ENCODE measurements around the gene PLEKHA6. TPM values are rescaled to one million over a fixed set of nuclear protein-coding genes. Genes with fewer than 3 reads are reported as not detected.

Gene PLEKHA6
- total and polyA plus RNA-seq, 2 donors (not counting 1 experiment from before 2014, with no cell fraction given): 0.31 to 0.47 TPM

DNA sequence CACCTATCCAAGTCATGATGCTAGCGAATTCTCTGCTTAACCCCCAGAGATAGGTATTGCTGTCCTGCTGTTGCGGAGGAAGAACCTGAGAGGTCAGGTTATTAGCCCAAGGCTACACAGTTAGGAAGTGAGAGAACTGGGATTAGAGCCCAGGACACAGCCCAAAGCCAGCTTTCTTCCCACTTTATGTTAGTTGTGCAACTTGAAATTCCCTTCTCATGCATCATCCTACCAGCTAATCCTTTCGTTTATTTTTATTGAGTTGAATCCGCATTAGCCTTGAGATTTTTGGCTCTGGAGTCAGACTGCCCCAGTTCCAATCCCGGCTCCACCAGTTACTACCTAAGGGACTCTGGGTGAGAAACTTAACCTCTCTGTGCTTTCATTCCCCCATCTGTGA is 65.4 kb downstream of the PLEKHA6 start:
- Mint-ChIP-seq H3K4me3 (no peak overlapping the region), H3K9me3 (ENCODE audit: insufficient read depth) (peaks cover 3% of the 10 kb centered on the region), H3K27ac (no peak overlapping the region), H3K27me3 (peaks cover 57% of the 10 kb centered on the region), H3K4me1 (no peaks in the 10 kb centered on the region)
- Histone ChIP-seq H3K4me3 (ENCODE audit: control extremely low read depth in 1 of 5, extremely low read depth in 1 of 5, insufficient read depth in 1 of 5, low read depth in 2 of 5, low read length in 4 of 5) (no peak overlapping the region), H3K79me2 (ENCODE audit: control insufficient read depth, insufficient read depth, low read length) (no peaks in the 10 kb centered on the region), H4K20me1 (ENCODE audit: control insufficient read depth, insufficient read depth, low read length, poor library complexity, severe bottlenecking) (no peaks in the 10 kb centered on the region), H3K36me3 (replicated peaks in 1 of 2; ENCODE audit: control extremely low read depth in 1 of 2, control insufficient read depth in 1 of 2, extremely low read depth in 1 of 2, insufficient read depth in 2 of 2, low read length in 1 of 2) (no peaks in the 10 kb centered on the region), H3K9me3 (ENCODE audit: control extremely low read depth in 1 of 3, control insufficient read depth in 2 of 3, insufficient read depth in 1 of 3, low read length in 2 of 3) (peaks cover 0 to 3% (median 0%) of the 10 kb centered on the region in 3 donors), H3K4me1 (ENCODE audit: control insufficient read depth in 2 of 2, insufficient read depth in 2 of 2, low read length in 2 of 2) (no peaks in the 10 kb centered on the region), H3K27ac (ENCODE audit: low read length in 2 of 2) (no peak overlapping the region), H3K9ac (ENCODE audit: low read length) (no peak overlapping the region), H3K27me3 (replicated peaks in 1 of 4; ENCODE audit: control extremely low read depth in 1 of 4, control insufficient read depth in 3 of 4, insufficient read depth in 4 of 4, low read length in 3 of 4) (no peaks in the 10 kb centered on the region), H3K4me2 (replicated peaks; ENCODE audit: low read depth, low read length, poor library complexity, severe bottlenecking) (no peak overlapping the region), H2AFZ (ENCODE audit: insufficient read depth, low read depth, low read length, poor library complexity, severe bottlenecking) (no peak overlapping the region)
- POLR2A ChIA-PET: no interaction called here
- no peak for DNase-seq
- TF ChIP-seq EZH2 (IDR thresholded peaks at IDR 0.05; ENCODE audit: borderline replicate concordance, insufficient read depth, low read depth, low read length, poor library complexity, severe bottlenecking): no peak
- TF ChIP-seq CTCF (IDR thresholded peaks at IDR 0.05): no peak
- 80% methylated on average over 3 of the region's 5 CpGs for WGBS (ENCODE audit: insufficient coverage)
- CTCF ChIA-PET: interaction anchor here (0.9 kb wide), 1 partner anchor 11 kb away, joined by 3 read pairs; no protein-coding TSS in a partner anchor
- no peak for ATAC-seq (ENCODE audit: low read depth)
- intact Hi-C loops (cut with micrococcal nuclease): no loop called here

- ATAC-seq (ENCODE audit: low read depth): no peak
- H3K4me2 ChIP-seq (replicated peaks; ENCODE audit: low read depth, low read length, poor library complexity, severe bottlenecking): no peak overlapping the region
- no peak overlapping the region for H3K4me3 Mint-ChIP-seq
Observed at GRCh38 chr1:204293605-204294337, 66.0 kb downstream of the PLEKHA6 start.

More at GRCh38 chr1:204293605-204294337, 66.0 kb downstream of the PLEKHA6 start:
- no peaks in the 10 kb centered on the region for H3K27me3 ChIP-seq (replicated peaks in 1 of 4; ENCODE audit: control extremely low read depth in 1 of 4, control insufficient read depth in 3 of 4, insufficient read depth in 4 of 4, low read length in 3 of 4)
- Mint-ChIP-seq H3K27ac (no peak overlapping the region), H3K4me1 (no peaks in the 10 kb centered on the region), H3K27me3 (peaks cover 53% of the 10 kb centered on the region), H3K9me3 (ENCODE audit: insufficient read depth) (peaks cover 3% of the 10 kb centered on the region)
- no peak overlapping the region for H3K27ac ChIP-seq (ENCODE audit: low read length in 2 of 2)
- POLR2A ChIA-PET: no interaction called here
- no peak for DNase-seq
- WGBS (ENCODE audit: insufficient coverage): 94% methylated on average over 5 of the region's 7 CpGs
- H3K79me2 ChIP-seq (ENCODE audit: control insufficient read depth, insufficient read depth, low read length): no peaks in the 10 kb centered on the region
- no peaks in the 10 kb centered on the region for H3K4me1 ChIP-seq (ENCODE audit: control insufficient read depth in 2 of 2, insufficient read depth in 2 of 2, low read length in 2 of 2)
- no peaks in the 10 kb centered on the region for H3K36me3 ChIP-seq (replicated peaks in 1 of 2; ENCODE audit: control extremely low read depth in 1 of 2, control insufficient read depth in 1 of 2, extremely low read depth in 1 of 2, insufficient read depth in 2 of 2, low read length in 1 of 2)
- H3K4me3 ChIP-seq (ENCODE audit: control extremely low read depth in 1 of 5, extremely low read depth in 1 of 5, insufficient read depth in 1 of 5, low read depth in 2 of 5, low read length in 4 of 5): no peak overlapping the region
- peaks cover 0 to 3% (median 0%) of the 10 kb centered on the region in 3 donors for H3K9me3 ChIP-seq (ENCODE audit: control extremely low read depth in 1 of 3, control insufficient read depth in 2 of 3, insufficient read depth in 1 of 3, low read length in 2 of 3)
- H2AFZ ChIP-seq (ENCODE audit: insufficient read depth, low read depth, low read length, poor library complexity, severe bottlenecking): no peak overlapping the region
- no peak overlapping the region for H3K9ac ChIP-seq (ENCODE audit: low read length)
- TF ChIP-seq CTCF (IDR thresholded peaks at IDR 0.05) (no peak), EZH2 (IDR thresholded peaks at IDR 0.05; ENCODE audit: borderline replicate concordance, insufficient read depth, low read depth, low read length, poor library complexity, severe bottlenecking) (no peak)
- CTCF ChIA-PET: interaction anchor here (0.9 kb wide), 1 partner anchor 11 kb away, joined by 3 read pairs; no protein-coding TSS in a partner anchor
- intact Hi-C loops (cut with micrococcal nuclease): no loop called here
- no peaks in the 10 kb centered on the region for H4K20me1 ChIP-seq (ENCODE audit: control insufficient read depth, insufficient read depth, low read length, poor library complexity, severe bottlenecking)
